Fibroblast of skin of right quadriceps (primary cell): Measurements from ENCODE around the gene EBF4.
"Not testable (repeated sequence)": the region's sequence is repeated elsewhere in the genome, so short reads cannot be mapped to it uniquely, and the experiment has no call there.

Experiments
- DNase-seq: peaks from one replicate; pipeline ENCODE4 v3.0.0-alpha.2; 2013

EBF4 gene

GRCh38 chr20:2798095-2798805 lies 105.7 kb downstream of the EBF4 start:
- DNase-seq = no peak

GRCh38 chr20:2798814-2799213 lies 106.2 kb downstream of the EBF4 start:
- no peak for DNase-seq

GRCh38 chr20:2799271-2799670 lies 106.7 kb downstream of the EBF4 start:
- no peak for DNase-seq

GRCh38 chr20:2799688-2800520 lies 107.3 kb downstream of the EBF4 start:
- DNase-seq = no peak

GRCh38 chr20:2800521-2801285 lies 108.1 kb downstream of the EBF4 start, which contains the start of gene CPXM1:
TSS of gene CPXM1 (minus strand) at chr20:2800627. CDS start at chr20:2800572, 55 bp downstream.
- no peak for DNase-seq

- DNase-seq = no peak
Measured at GRCh38 chr20:2801286-2801728, 108.7 kb downstream of the EBF4 start.

GRCh38 chr20:2804041-2804828 lies 111.7 kb downstream of the EBF4 start:
- DNase-seq = no peak

- no peak for DNase-seq
Measured at GRCh38 chr20:2804852-2805688, 112.5 kb downstream of the EBF4 start.

GRCh38 chr20:2805689-2806350 lies 113.2 kb downstream of the EBF4 start:
- no peak for DNase-seq

GRCh38 chr20:2806351-2806701 lies 113.7 kb downstream of the EBF4 start:
- DNase-seq = no peak

GRCh38 chr20:2807019-2807418 lies 114.4 kb downstream of the EBF4 start:
- no peak for DNase-seq

GRCh38 chr20:2807929-2808328 lies 115.3 kb downstream of the EBF4 start:
- DNase-seq = not testable (repeated sequence)

- no peak for DNase-seq
Measured at GRCh38 chr20:2809690-2810089, 117.1 kb downstream of the EBF4 start.
